Measurements from ENCODE around the gene ARRDC1.

- no peak for TF ChIP-seq REST (IDR thresholded peaks at IDR 0.05; ENCODE audit: low read depth, low read length)
- TF ChIP-seq, protein P1, sequence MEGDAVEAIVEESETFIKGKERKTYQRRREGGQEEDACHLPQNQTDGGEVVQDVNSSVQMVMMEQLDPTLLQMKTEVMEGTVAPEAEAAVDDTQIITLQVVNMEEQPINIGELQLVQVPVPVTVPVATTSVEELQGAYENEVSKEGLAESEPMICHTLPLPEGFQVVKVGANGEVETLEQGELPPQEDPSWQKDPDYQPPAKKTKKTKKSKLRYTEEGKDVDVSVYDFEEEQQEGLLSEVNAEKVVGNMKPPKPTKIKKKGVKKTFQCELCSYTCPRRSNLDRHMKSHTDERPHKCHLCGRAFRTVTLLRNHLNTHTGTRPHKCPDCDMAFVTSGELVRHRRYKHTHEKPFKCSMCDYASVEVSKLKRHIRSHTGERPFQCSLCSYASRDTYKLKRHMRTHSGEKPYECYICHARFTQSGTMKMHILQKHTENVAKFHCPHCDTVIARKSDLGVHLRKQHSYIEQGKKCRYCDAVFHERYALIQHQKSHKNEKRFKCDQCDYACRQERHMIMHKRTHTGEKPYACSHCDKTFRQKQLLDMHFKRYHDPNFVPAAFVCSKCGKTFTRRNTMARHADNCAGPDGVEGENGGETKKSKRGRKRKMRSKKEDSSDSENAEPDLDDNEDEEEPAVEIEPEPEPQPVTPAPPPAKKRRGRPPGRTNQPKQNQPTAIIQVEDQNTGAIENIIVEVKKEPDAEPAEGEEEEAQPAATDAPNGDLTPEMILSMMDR (IDR thresholded peaks at IDR 0.05) = no peak
- no peak for TF ChIP-seq USF2 (IDR thresholded peaks at IDR 0.05; ENCODE audit: borderline replicate concordance, low read depth, low read length)
- no peak for TF ChIP-seq MEF2A (IDR thresholded peaks at IDR 0.05; ENCODE audit: borderline replicate concordance, low read depth)
Measured at GRCh38 chr9:137604345-137605086, 970 bp upstream of the ARRDC1 start.
